Esophagus muscularis mucosa (tissue), 4 donors: Measurements from ENCODE around the gene TMEM128. TPM values are rescaled to one million over a fixed set of nuclear protein-coding genes. Genes with fewer than 3 reads are reported as not detected.
A peak's percentile ranks its signal among the peaks of the same experiment; 100 is the strongest.

Experiments
- DNase-seq: peaks from one replicate; pipeline ENCODE4 v3.0.0-alpha.2; 2017; ENCODE audit errors: extremely low spot score
- H3K27ac ChIP-seq, 4 donors: fragments of 200-600 bp; sonication (generic); replicated peaks in 1 of 4; 1 replicate in 3 of 4; 2 replicates in 1 of 4; pipeline ENCODE4 v1.5.1; 2016 to 2019; ENCODE audit warnings: mild to moderate bottlenecking in 1 of 4
- H3K27me3 ChIP-seq, 4 donors: fragments of 200-600 bp; sonication (generic); one replicate each; pipeline versions ENCODE4 v1.5.1 to v1.6.0; 2016 to 2019
- H3K36me3 ChIP-seq, 4 donors: fragments of 200-600 bp; sonication (generic); one replicate each; pipeline ENCODE4 v1.5.1; 2016 to 2019
- H3K4me1 ChIP-seq, 4 donors: fragments of 200-600 bp; sonication (generic); one replicate each; pipeline ENCODE4 v1.5.1; 2016 to 2019
- H3K4me3 ChIP-seq, 4 donors: fragments of 200-600 bp; sonication (generic); 1 replicate in 2 of 4; 2 replicates in 2 of 4; pipeline ENCODE4 v1.5.1; 2016 to 2019; ENCODE audit warnings: mild to moderate bottlenecking in 4 of 4, moderate library complexity in 1 of 4
- H3K9me3 ChIP-seq, 4 donors: fragments of 200-600 bp; sonication (generic); 1 replicate in 3 of 4; 2 replicates in 1 of 4; pipeline ENCODE4 v1.5.1; 2016 to 2019
- CTCF ChIP-seq, 3 experiments: fragments of 200-600 bp in 2 of 3; fragments of 450-650 bp in 1 of 3; sonication (generic) in 2 of 3; IDR thresholded peaks; one replicate each; pipeline ENCODE4 v1.5.1; 2017 to 2019; ENCODE audit warnings: antibody characterized with exemption in 3 of 3, mild to moderate bottlenecking in 2 of 3, moderate library complexity in 1 of 3
- EP300 ChIP-seq: sonication (generic); formaldehyde crosslinking; IDR thresholded peaks from one replicate; pipeline ENCODE4 v1.6.1; 2017; ENCODE audit warnings: antibody characterized with exemption
- POLR2A ChIP-seq: fragments of 450-650 bp; IDR thresholded peaks from one replicate; pipeline ENCODE4 v1.6.1; 2017; ENCODE audit warnings: antibody characterized with exemption, moderate library complexity, mild to moderate bottlenecking, low read depth
- POLR2AphosphoS5 ChIP-seq, 2 donors: sonication (generic); formaldehyde crosslinking; IDR thresholded peaks; one replicate each; pipeline ENCODE4 v1.6.1; 2017; ENCODE audit warnings: antibody characterized with exemption in 2 of 2
- WGBS: methylation state at CpG from one replicate; pipeline ENCODE4 v1.1.5; 2018; 5-methylcytosine and 5-hydroxymethylcytosine counted together
- intact Hi-C: fragments of 100-400 bp; cut with DNase I; formaldehyde crosslinking; loops from one replicate; pipeline ENCODE4 v1.15.1; 2023
- total RNA-seq, 4 donors: library from RNA; depleted of rRNA; stranded (reverse); fragments of >200 nt; gene quantifications; one replicate each; pipeline versions ENCODE4 v1.1.0 to v1.2.1, GENCODE V29; 2016

The TMEM128 gene
- total RNA-seq, 4 donors from 2014 or later = 10.7 to 15.4 (median 14.4) TPM

- intact Hi-C loops = no loop called here
- H3K4me1 ChIP-seq = no peaks in the 10 kb centered on the region
- no peak overlapping the region for H3K4me3 ChIP-seq
- TF ChIP-seq CTCF (IDR thresholded peaks at IDR 0.05) (no peak), POLR2AphosphoS5 (IDR thresholded peaks at IDR 0.05) (no peak), POLR2A (no peak), EP300 (no peak)
- no peaks in the 10 kb centered on the region for H3K27me3 ChIP-seq
- peaks cover 41 to 74% (median 50%) of the 10 kb centered on the region in 4 donors for H3K36me3 ChIP-seq
- H3K27ac ChIP-seq = no peak overlapping the region
- WGBS = 91% methylated on average over 11 of the region's 11 CpGs
- no peak for DNase-seq
- no peaks in the 10 kb centered on the region for H3K9me3 ChIP-seq
Measured at GRCh38 chr4:4269331-4269731, 21.3 kb upstream of the TMEM128 start.

- Histone ChIP-seq H3K4me1 (no peaks in the 10 kb centered on the region), H3K4me3 (no peak overlapping the region), H3K27ac (no peak overlapping the region), H3K27me3 (no peaks in the 10 kb centered on the region), H3K9me3 (no peaks in the 10 kb centered on the region), H3K36me3 (peaks cover 36 to 68% (median 45%) of the 10 kb centered on the region in 4 donors)
- TF ChIP-seq CTCF (IDR thresholded peaks at IDR 0.05) = no peak
- TF ChIP-seq POLR2AphosphoS5 (IDR thresholded peaks at IDR 0.05) = no peak
- TF ChIP-seq EP300 = no peak
- no peak for TF ChIP-seq POLR2A
- 86% methylated on average over 1 of the region's 1 CpG for WGBS
- no peak for DNase-seq
- intact Hi-C loops = no loop called here
Measured at GRCh38 chr4:4268776-4269175, 20.8 kb upstream of the TMEM128 start.

- 88% methylated on average over 5 of the region's 5 CpGs for WGBS
- no peak for TF ChIP-seq POLR2A
- TF ChIP-seq EP300 = no peak
- no peak for TF ChIP-seq CTCF (IDR thresholded peaks at IDR 0.05)
- no peak for TF ChIP-seq POLR2AphosphoS5 (IDR thresholded peaks at IDR 0.05)
- Histone ChIP-seq H3K9me3 (no peaks in the 10 kb centered on the region), H3K4me1 (no peaks in the 10 kb centered on the region), H3K4me3 (no peak overlapping the region), H3K27ac (no peak overlapping the region), H3K27me3 (no peaks in the 10 kb centered on the region), H3K36me3 (peaks cover 28 to 60% (median 37%) of the 10 kb centered on the region in 4 donors)
- intact Hi-C loops = no loop called here
- no peak for DNase-seq
Measured at GRCh38 chr4:4267981-4268380, 20.0 kb upstream of the TMEM128 start.

GRCh38 chr4:4260185-4260751, 12.2 kb upstream of the TMEM128 start:
- WGBS = 82% methylated on average over 6 of the region's 6 CpGs
- Histone ChIP-seq H3K27ac (no peak overlapping the region), H3K36me3 (no peaks in the 10 kb centered on the region), H3K9me3 (no peaks in the 10 kb centered on the region), H3K4me3 (no peak overlapping the region), H3K27me3 (peaks cover 0 to under 1% (median 0%) of the 10 kb centered on the region in 4 donors), H3K4me1 (no peaks in the 10 kb centered on the region)
- TF ChIP-seq CTCF (IDR thresholded peaks at IDR 0.05) (peak in 1 of 3 experiments; percentile 9), POLR2A (no peak)
- intact Hi-C loops = loop anchor here (5.0 kb wide), 1 partner anchor 602 kb away; no protein-coding TSS in a partner anchor
- no peak for DNase-seq
